SK-N-SH treated with all-trans-retinoic acid at 6 μM for 48 hours (cell line): ENCODE results near the gene LTBP1.

Experiments used
- ATAC-seq: fragments of 200-7000 bp; cut with Tn5 transposase; 3 replicates; pipeline ENCODE4 v1.9.1; 2020; ENCODE audit warnings: mild to moderate bottlenecking, moderate library complexity
- BACH2 ChIP-seq: fragments of 250-450 bp; sonication (Bioruptor Pico); IDR thresholded peaks from 2 replicates; pipeline ENCODE4 v1.9.0; 2021; ENCODE audit warnings: mild to moderate bottlenecking, borderline replicate concordance
- CSRNP3 ChIP-seq: fragments of 250-450 bp; sonication (Bioruptor Pico); IDR thresholded peaks from 2 replicates; pipeline ENCODE4 v1.5.1; 2021; ENCODE audit warnings: mild to moderate bottlenecking, moderate library complexity
- ISL1 ChIP-seq: fragments of 250-450 bp; sonication (Bioruptor Pico); IDR thresholded peaks from 2 replicates; pipeline ENCODE4 v2.1.2; 2022; ENCODE audit warnings: mild to moderate bottlenecking, moderate library complexity
- RARB ChIP-seq: fragments of 250-450 bp; sonication (Bioruptor Pico); IDR thresholded peaks from 2 replicates; pipeline ENCODE4 v1.8.0; 2021; ENCODE audit warnings: mild to moderate bottlenecking, moderate library complexity
- SNAI2 ChIP-seq: fragments of 250-450 bp; sonication (Bioruptor Pico); IDR thresholded peaks from 2 replicates; pipeline ENCODE4 v1.5.0; 2020; ENCODE audit warnings: mild to moderate bottlenecking, moderate library complexity
- TOX ChIP-seq: fragments of 250-450 bp; sonication (Bioruptor Pico); IDR thresholded peaks from 2 replicates; pipeline ENCODE4 v1.8.0; 2021; ENCODE audit warnings: mild to moderate bottlenecking, moderate library complexity, borderline replicate concordance
- ZC3H10 ChIP-seq: fragments of 250-450 bp; sonication (Bioruptor Pico); IDR thresholded peaks from 2 replicates; pipeline ENCODE4 v1.5.1; 2021; ENCODE audit warnings: mild to moderate bottlenecking, moderate library complexity
- ZFP3 ChIP-seq: fragments of 250-450 bp; sonication (Bioruptor Pico); IDR thresholded peaks from 2 replicates; pipeline ENCODE4 v1.5.0; 2020; ENCODE audit warnings: mild to moderate bottlenecking, moderate library complexity
- ZFP30 ChIP-seq: fragments of 450-650 bp; formaldehyde crosslinking; IDR thresholded peaks from 2 replicates; pipeline ENCODE4 v1.5.0; 2022; ENCODE audit warnings: mild to moderate bottlenecking, moderate library complexity
- ZNF565 ChIP-seq: fragments of 450-650 bp; formaldehyde crosslinking; conservative IDR thresholded peaks from 2 replicates; pipeline ENCODE4 v1.5.0; 2020; ENCODE audit warnings: low read depth, mild to moderate bottlenecking, moderate library complexity
- ZNF70 ChIP-seq: fragments of 450-650 bp; formaldehyde crosslinking; IDR thresholded peaks from 2 replicates; pipeline ENCODE4 v1.5.0; 2020; ENCODE audit warnings: mild to moderate bottlenecking, moderate library complexity
- ZNF8 ChIP-seq: fragments of 450-650 bp; formaldehyde crosslinking; IDR thresholded peaks from 2 replicates; pipeline ENCODE4 v1.5.0; 2020; ENCODE audit warnings: mild to moderate bottlenecking, moderate library complexity
- TF ChIP-seq, protein P1 (sequence below): fragments of 250-450 bp; sonication (Bioruptor Pico); IDR thresholded peaks from 2 replicates; pipeline ENCODE4 v1.5.1; 2020; ENCODE audit warnings: low read depth, mild to moderate bottlenecking, moderate library complexity
- TF ChIP-seq, protein P2 (sequence below): fragments of 250-450 bp; sonication (Bioruptor Pico); IDR thresholded peaks from 2 replicates; pipeline ENCODE4 v1.5.0; 2020; ENCODE audit warnings: mild to moderate bottlenecking, moderate library complexity
- TF ChIP-seq, protein P3 (sequence below): fragments of 250-450 bp; sonication (Bioruptor Pico); IDR thresholded peaks from 2 replicates; pipeline ENCODE4 v1.8.0; 2021; ENCODE audit warnings: low read depth, mild to moderate bottlenecking, moderate library complexity, borderline replicate concordance

LTBP1 gene

GRCh38 chr2:33425586-33426031 is 478.9 kb downstream of the LTBP1 start:
- TF ChIP-seq, protein P1, sequence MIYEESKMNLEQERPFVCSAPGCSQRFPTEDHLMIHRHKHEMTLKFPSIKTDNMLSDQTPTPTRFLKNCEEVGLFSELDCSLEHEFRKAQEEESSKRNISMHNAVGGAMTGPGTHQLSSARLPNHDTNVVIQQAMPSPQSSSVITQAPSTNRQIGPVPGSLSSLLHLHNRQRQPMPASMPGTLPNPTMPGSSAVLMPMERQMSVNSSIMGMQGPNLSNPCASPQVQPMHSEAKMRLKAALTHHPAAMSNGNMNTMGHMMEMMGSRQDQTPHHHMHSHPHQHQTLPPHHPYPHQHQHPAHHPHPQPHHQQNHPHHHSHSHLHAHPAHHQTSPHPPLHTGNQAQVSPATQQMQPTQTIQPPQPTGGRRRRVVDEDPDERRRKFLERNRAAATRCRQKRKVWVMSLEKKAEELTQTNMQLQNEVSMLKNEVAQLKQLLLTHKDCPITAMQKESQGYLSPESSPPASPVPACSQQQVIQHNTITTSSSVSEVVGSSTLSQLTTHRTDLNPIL = no peak
- TF ChIP-seq BACH2 (no peak), RARB (CRISPR knock-in tag) (no peak), ISL1 (CRISPR knock-in tag) (no peak)
- TF ChIP-seq, protein P2, sequence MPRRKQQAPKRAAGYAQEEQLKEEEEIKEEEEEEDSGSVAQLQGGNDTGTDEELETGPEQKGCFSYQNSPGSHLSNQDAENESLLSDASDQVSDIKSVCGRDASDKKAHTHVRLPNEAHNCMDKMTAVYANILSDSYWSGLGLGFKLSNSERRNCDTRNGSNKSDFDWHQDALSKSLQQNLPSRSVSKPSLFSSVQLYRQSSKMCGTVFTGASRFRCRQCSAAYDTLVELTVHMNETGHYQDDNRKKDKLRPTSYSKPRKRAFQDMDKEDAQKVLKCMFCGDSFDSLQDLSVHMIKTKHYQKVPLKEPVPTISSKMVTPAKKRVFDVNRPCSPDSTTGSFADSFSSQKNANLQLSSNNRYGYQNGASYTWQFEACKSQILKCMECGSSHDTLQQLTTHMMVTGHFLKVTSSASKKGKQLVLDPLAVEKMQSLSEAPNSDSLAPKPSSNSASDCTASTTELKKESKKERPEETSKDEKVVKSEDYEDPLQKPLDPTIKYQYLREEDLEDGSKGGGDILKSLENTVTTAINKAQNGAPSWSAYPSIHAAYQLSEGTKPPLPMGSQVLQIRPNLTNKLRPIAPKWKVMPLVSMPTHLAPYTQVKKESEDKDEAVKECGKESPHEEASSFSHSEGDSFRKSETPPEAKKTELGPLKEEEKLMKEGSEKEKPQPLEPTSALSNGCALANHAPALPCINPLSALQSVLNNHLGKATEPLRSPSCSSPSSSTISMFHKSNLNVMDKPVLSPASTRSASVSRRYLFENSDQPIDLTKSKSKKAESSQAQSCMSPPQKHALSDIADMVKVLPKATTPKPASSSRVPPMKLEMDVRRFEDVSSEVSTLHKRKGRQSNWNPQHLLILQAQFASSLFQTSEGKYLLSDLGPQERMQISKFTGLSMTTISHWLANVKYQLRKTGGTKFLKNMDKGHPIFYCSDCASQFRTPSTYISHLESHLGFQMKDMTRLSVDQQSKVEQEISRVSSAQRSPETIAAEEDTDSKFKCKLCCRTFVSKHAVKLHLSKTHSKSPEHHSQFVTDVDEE (CRISPR knock-in tag) = no peak
- peak; percentile 6; the same call in 2 of the 3 replicates for ATAC-seq

DNA sequence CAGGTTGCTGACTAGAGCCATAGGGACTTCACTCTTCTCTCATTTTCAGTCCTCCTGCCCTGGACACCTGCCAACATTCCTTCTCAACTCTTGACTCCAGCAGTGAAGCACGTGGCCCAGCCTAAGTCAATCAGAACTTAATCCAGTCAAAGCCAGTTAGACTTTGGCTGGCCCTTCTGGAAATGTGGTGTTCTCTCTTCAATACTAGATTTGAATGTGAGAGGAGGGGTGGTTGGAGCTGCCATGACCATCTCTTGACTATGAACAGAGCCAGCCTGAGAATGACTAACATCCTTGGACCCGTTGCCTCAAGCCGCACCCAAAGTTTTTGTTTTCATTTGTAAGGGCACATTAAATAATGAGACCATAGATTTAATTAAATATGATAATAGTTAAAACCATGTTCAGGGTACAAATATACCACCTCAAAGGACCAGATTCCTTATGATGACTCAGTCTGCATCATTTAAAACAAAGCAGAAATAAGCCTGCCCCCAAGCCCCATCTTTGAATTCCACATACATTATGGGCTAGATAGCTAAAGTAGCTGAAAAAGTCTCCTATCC is 480.0 kb downstream of the LTBP1 start:
- TF ChIP-seq ISL1 (CRISPR knock-in tag) = peak; percentile 57
- TF ChIP-seq SNAI2 (CRISPR knock-in tag) = no peak
- ATAC-seq = peak; percentile 87

DNA sequence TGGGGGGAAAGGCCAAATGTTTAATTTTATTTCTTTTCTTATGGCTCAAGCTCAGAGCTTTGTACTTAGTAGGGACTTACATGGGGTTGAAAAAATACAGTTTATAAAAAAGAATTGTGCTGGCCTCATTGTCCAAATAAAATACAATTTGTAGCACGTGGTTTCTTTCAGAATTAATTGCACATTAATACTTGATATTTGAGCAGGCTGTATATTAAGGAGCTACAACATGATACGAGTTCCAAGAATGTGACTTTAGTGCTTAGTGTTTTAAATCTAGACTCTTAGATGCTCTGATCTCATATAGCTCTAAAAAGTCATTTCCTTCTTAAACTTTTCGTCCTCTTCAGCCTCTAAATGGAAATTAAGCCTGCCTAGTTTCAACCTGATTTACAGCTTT is 483.3 kb downstream of the LTBP1 start:
- TF ChIP-seq ZNF70 (CRISPR knock-in tag) (no peak), ZNF565 (CRISPR knock-in tag) (no peak), ZC3H10 (CRISPR knock-in tag) (no peak)
- no peak for ATAC-seq

- ATAC-seq = no peak
- no peak for TF ChIP-seq ZNF70 (CRISPR knock-in tag)
Observed at GRCh38 chr2:33430856-33431255, 484.1 kb downstream of the LTBP1 start.

DNA sequence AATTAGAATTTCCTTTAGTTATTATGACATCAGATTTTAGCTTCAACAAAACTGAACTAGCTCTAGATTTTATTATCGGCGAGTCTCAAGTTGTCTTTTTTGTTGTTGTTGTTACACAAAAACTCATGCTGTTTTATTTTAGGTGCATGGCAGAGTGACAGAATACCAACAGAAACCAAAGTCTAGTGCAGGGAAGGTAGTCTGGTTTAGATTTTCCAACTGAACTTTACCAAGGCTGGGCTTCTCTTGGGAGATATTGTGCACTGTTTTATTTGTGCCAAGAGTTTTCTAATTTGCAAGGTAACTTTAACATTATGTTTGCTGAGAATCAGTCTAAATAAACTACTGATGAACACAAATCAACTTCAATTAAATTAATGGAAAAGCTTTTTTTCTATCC is 486.1 kb downstream of the LTBP1 start:
- peak; percentile 11; the same call in 1 of the 3 replicates for ATAC-seq
- TF ChIP-seq, protein P3, sequence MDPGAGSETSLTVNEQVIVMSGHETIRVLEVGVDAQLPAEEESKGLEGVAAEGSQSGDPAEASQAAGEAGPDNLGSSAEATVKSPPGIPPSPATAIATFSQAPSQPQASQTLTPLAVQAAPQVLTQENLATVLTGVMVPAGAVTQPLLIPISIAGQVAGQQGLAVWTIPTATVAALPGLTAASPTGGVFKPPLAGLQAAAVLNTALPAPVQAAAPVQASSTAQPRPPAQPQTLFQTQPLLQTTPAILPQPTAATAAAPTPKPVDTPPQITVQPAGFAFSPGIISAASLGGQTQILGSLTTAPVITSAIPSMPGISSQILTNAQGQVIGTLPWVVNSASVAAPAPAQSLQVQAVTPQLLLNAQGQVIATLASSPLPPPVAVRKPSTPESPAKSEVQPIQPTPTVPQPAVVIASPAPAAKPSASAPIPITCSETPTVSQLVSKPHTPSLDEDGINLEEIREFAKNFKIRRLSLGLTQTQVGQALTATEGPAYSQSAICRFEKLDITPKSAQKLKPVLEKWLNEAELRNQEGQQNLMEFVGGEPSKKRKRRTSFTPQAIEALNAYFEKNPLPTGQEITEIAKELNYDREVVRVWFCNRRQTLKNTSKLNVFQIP = no peak
- TF ChIP-seq ZNF565 (CRISPR knock-in tag) (no peak), ZFP3 (CRISPR knock-in tag) (no peak), ZC3H10 (CRISPR knock-in tag) (no peak), ZFP30 (CRISPR knock-in tag) (no peak), TOX (CRISPR knock-in tag) (no peak), ZNF8 (CRISPR knock-in tag) (no peak), CSRNP3 (CRISPR knock-in tag) (no peak)
- TF ChIP-seq, protein P1 = no peak
- TF ChIP-seq, all 23 proteins: peak for 0
